NCI-H2196 (cell line): Measurements from ENCODE around the gene GNPAT.
A peak's percentile ranks its signal among the peaks of the same experiment; 100 is the strongest.

Experiments used
- DNase-seq: peaks from one replicate; lab custom pipeline; 2025; ENCODE audit not compliant: unreplicated experiment; lab: John Stamatoyannopoulos, UW

GNPAT gene

GRCh38 chr1:231240883-231241735, at the start of gene GNPAT:
Gene GNPAT (plus strand): TSS chr1:231241212. CDS start chr1:231241379, 167 bp downstream.
- DNase-seq, result peak; percentile 89

- peak; percentile 92 for DNase-seq
Measured at GRCh38 chr1:231192620-231193163, 48.3 kb upstream of the GNPAT start.

- no peak for DNase-seq
Measured at GRCh38 chr1:231193710-231194340, 47.2 kb upstream of the GNPAT start.

- DNase-seq, result no peak
Measured at GRCh38 chr1:231194476-231194842, 46.6 kb upstream of the GNPAT start.

- DNase-seq, result no peak
Measured at GRCh38 chr1:231194843-231195516, 46.0 kb upstream of the GNPAT start.

GRCh38 chr1:231196307-231196706, 44.7 kb upstream of the GNPAT start:
- no peak for DNase-seq

- DNase-seq, result no peak
Measured at GRCh38 chr1:231196728-231197127, 44.3 kb upstream of the GNPAT start.

GRCh38 chr1:231199868-231200267, 41.1 kb upstream of the GNPAT start:
- no peak for DNase-seq

- DNase-seq, result no peak
Measured at GRCh38 chr1:231200388-231201031, 40.5 kb upstream of the GNPAT start.

- no peak for DNase-seq
Measured at GRCh38 chr1:231201375-231201978, 39.5 kb upstream of the GNPAT start.

- DNase-seq, result no peak
Measured at GRCh38 chr1:231201979-231202633, 38.9 kb upstream of the GNPAT start.

- DNase-seq, result no peak
Measured at GRCh38 chr1:231203259-231204057, 37.6 kb upstream of the GNPAT start.

- DNase-seq, result no peak
Measured at GRCh38 chr1:231206856-231207255, 34.2 kb upstream of the GNPAT start.

GRCh38 chr1:231207437-231207836, 33.6 kb upstream of the GNPAT start:
- no peak for DNase-seq

GRCh38 chr1:231208980-231209379, 32.0 kb upstream of the GNPAT start:
- DNase-seq, result no peak

GRCh38 chr1:231209531-231209930, 31.5 kb upstream of the GNPAT start:
- no peak for DNase-seq

- DNase-seq, result no peak
Measured at GRCh38 chr1:231210126-231210525, 30.9 kb upstream of the GNPAT start.

- peak; percentile 91 for DNase-seq
Measured at GRCh38 chr1:231211005-231211857, 29.8 kb upstream of the GNPAT start.
